Neuronal stem cell (in vitro differentiated cells): Measurements from ENCODE around the gene CACTIN.

Experiments used
- DNase-seq: peaks from one replicate; pipeline ENCODE4 v3.0.0-alpha.2; 2013; ENCODE audit warnings: low spot score
- H2AFZ ChIP-seq: one replicate; pipeline ENCODE4 v1.6.1; 2013; ENCODE audit warnings: mild to moderate bottlenecking, low read length, inconsistent platforms
- H2AK5ac ChIP-seq: 2 replicates; pipeline ENCODE4 v1.6.1; 2013; ENCODE audit warnings: low read depth, mild to moderate bottlenecking, inconsistent platforms, low read length, moderate library complexity, mixed read lengths
- H2BK120ac ChIP-seq: 2 replicates; pipeline ENCODE4 v1.6.1; 2013; ENCODE audit warnings: low read depth, mild to moderate bottlenecking, inconsistent platforms, low read length, moderate library complexity, mixed read lengths
- H2BK12ac ChIP-seq: one replicate; pipeline ENCODE4 v1.6.1; 2013; ENCODE audit warnings: low read length, inconsistent platforms
- H2BK15ac ChIP-seq: 2 replicates; pipeline ENCODE4 v1.6.1; 2013; ENCODE audit warnings: mild to moderate bottlenecking, low read length, inconsistent platforms, mixed read lengths
- H2BK5ac ChIP-seq: one replicate; pipeline ENCODE4 v1.6.1; 2013; ENCODE audit warnings: inconsistent platforms, mild to moderate bottlenecking, low read length, moderate library complexity
- H3K14ac ChIP-seq: one replicate; pipeline ENCODE4 v1.6.1; 2013; ENCODE audit warnings: low read length, inconsistent platforms
- H3K18ac ChIP-seq: 2 replicates; pipeline ENCODE4 v1.6.1; 2013; ENCODE audit warnings: low read length, inconsistent platforms
- H3K23ac ChIP-seq: 2 replicates; pipeline ENCODE4 v1.6.1; 2013; ENCODE audit warnings: low read depth, mild to moderate bottlenecking, mixed read lengths, low read length, inconsistent platforms; ENCODE audit not compliant: poor library complexity
- H3K27ac ChIP-seq: replicated peaks from 3 replicates; pipeline ENCODE4 v1.5.1; 2013; ENCODE audit warnings: low read length, inconsistent platforms
- H3K27me3 ChIP-seq, 3 experiments: 2 replicates each; pipeline ENCODE4 v1.6.1; 2013; ENCODE audit warnings: low read length in 3 of 3, mild to moderate bottlenecking in 2 of 3, inconsistent platforms in 1 of 3, low read depth in 1 of 3, mixed read lengths in 1 of 3, moderate library complexity in 1 of 3; ENCODE audit not compliant: control insufficient read depth in 3 of 3, insufficient read depth in 3 of 3
- H3K36me3 ChIP-seq, 2 donors: replicated peaks in 1 of 2; 2 replicates each; pipeline ENCODE4 v1.6.1; 2013; ENCODE audit warnings: low read length in 2 of 2; ENCODE audit not compliant: control insufficient read depth in 2 of 2, insufficient read depth in 2 of 2
- H3K4ac ChIP-seq: 2 replicates; pipeline ENCODE4 v1.6.1; 2013; ENCODE audit warnings: inconsistent platforms, mild to moderate bottlenecking, low read length, moderate library complexity
- H3K4me1 ChIP-seq, 2 donors: 1 replicate in 1 of 2; 2 replicates in 1 of 2; pipeline ENCODE4 v1.6.1; 2013; ENCODE audit warnings: low read length in 2 of 2, low read depth in 1 of 2; ENCODE audit not compliant: control insufficient read depth in 2 of 2, insufficient read depth in 1 of 2
- H3K4me2 ChIP-seq: one replicate; pipeline ENCODE4 v1.6.1; 2013; ENCODE audit warnings: mild to moderate bottlenecking, low read length, inconsistent platforms; ENCODE audit not compliant: insufficient read depth, poor library complexity, severe bottlenecking
- H3K4me3 ChIP-seq, 2 donors: 2 replicates each; pipeline ENCODE4 v1.5.1; 2013; ENCODE audit warnings: low read length in 2 of 2, mild to moderate bottlenecking in 2 of 2, inconsistent platforms in 1 of 2, moderate library complexity in 1 of 2
- H3K79me1 ChIP-seq: one replicate; pipeline ENCODE4 v1.6.1; 2013; ENCODE audit warnings: low read depth, mild to moderate bottlenecking, inconsistent platforms, low read length, moderate library complexity
- H3K9ac ChIP-seq: one replicate; pipeline ENCODE4 v1.6.1; 2013; ENCODE audit warnings: mild to moderate bottlenecking, low read depth, low read length, inconsistent platforms; ENCODE audit not compliant: poor library complexity
- H3K9me3 ChIP-seq, 2 donors: replicated peaks in 1 of 2; 2 replicates each; pipeline versions ENCODE3 to v1.6.1; 2013; ENCODE audit warnings: low read length in 2 of 2, mild to moderate bottlenecking in 2 of 2, inconsistent platforms in 1 of 2, low read depth in 1 of 2, mixed read lengths in 1 of 2, moderate library complexity in 1 of 2; ENCODE audit not compliant: control insufficient read depth in 2 of 2, insufficient read depth in 1 of 2
- H4K8ac ChIP-seq: one replicate; pipeline ENCODE4 v1.6.1; 2013; ENCODE audit warnings: low read depth, mild to moderate bottlenecking, inconsistent platforms, low read length, moderate library complexity
- H4K91ac ChIP-seq: one replicate; pipeline ENCODE4 v1.6.1; 2013; ENCODE audit warnings: low read length, low read depth, mild to moderate bottlenecking, inconsistent platforms; ENCODE audit not compliant: poor library complexity
- WGBS, 2 donors: extraction: QIAGEN DNeasy Blood & Tissue Kit; methylation state at CpG; one replicate each; pipeline ENCODE4 v1.1.7; 2013; ENCODE audit warnings: missing lambda C conversion rate in 2 of 2, mixed read lengths in 1 of 2; ENCODE audit not compliant: insufficient read length in 2 of 2, insufficient replicate concordance in 1 of 2; ENCODE audit errors: extremely low coverage in 2 of 2; 5-methylcytosine and 5-hydroxymethylcytosine counted together

CACTIN gene

DNA sequence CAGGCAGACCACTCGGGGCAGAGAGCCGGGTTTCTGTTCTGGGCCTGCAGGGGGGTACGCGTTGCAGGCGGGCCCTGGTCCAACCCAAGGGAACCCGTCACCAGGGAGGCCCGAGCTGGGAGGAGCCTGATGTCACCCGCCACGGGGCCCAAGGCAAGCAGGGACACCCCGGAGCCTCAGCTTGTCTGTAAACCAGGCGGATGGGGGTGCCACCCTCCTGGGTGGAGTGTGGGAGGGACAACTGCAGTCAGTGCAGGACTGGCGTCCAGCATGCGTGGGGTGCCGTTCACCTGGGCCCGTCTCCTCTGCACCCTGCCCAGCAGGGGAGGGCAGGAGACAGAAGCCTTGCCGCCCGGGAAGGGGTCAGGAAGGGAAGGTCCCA is 7.0 kb downstream of the CACTIN start:
- Histone ChIP-seq H3K27ac (no peak overlapping the region), H4K91ac (no peak overlapping the region), H3K79me1 (peaks cover 10% of the 10 kb centered on the region), H2AFZ (no peak overlapping the region), H3K4me3 (no peak overlapping the region), H2AK5ac (no peak overlapping the region), H3K9ac (peak overlapping the region; percentile 21), H2BK5ac (no peak overlapping the region), H2BK120ac (no peak overlapping the region), H2BK12ac (no peak overlapping the region), H4K8ac (no peak overlapping the region), H3K4me2 (no peak overlapping the region), H3K18ac (no peak overlapping the region), H3K14ac (no peak overlapping the region), H3K4ac (no peak overlapping the region), H3K4me1 (no peaks in the 10 kb centered on the region), H3K23ac (no peak overlapping the region), H3K9me3 (no peaks in the 10 kb centered on the region), H3K36me3 (peaks cover 6 to 51% of the 10 kb centered on the region in 2 donors), H3K27me3 (no peaks in the 10 kb centered on the region), H2BK15ac (no peak overlapping the region)
- WGBS, 2 donors: no CpG with 5 or more reads among the region's 17 CpGs
- DNase-seq: no peak

DNA sequence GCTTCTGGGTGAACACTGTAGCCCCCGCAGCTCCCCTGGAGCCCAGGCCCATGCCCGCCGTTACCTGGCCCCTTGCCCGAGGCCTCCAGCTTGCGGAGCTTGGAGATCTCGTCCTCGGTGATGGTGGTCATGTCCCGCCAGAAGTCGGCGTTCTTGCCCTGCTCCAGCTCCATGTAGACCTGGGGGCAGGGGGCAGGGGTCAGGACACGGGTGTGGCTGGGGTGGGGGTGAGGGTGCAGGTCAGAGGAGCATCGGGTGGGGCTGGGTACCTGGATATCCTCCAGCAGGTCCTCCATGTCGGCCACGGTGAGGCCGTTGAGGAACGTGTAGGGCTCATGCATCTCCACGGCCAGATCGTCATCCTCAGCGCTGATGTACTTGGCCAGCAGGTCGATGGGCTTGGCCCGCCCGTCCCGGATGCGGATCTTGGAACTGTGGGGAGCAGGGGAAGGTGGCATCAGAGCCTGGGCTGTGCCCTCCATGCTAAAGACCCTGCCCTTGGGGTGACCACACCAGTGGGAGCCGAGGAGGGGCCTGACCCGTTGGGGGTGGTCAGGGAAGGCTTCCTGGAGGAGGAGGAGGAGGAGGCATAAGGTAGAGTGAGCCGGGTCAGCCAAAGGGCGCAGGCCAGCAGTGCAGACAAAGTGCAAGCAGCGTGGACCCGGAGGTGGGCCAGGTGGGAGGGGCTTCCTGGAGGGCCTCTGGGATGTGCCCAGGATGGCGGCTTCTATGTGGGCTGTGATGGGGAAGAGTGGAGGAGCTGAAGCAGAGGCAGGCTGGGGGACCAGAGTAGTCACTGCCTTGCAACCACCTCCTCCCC is 7.6 kb downstream of the CACTIN start:
- Histone ChIP-seq H3K36me3 (peaks cover 6 to 51% of the 10 kb centered on the region in 2 donors), H2AK5ac (peak overlapping the region; percentile 32)

DNA sequence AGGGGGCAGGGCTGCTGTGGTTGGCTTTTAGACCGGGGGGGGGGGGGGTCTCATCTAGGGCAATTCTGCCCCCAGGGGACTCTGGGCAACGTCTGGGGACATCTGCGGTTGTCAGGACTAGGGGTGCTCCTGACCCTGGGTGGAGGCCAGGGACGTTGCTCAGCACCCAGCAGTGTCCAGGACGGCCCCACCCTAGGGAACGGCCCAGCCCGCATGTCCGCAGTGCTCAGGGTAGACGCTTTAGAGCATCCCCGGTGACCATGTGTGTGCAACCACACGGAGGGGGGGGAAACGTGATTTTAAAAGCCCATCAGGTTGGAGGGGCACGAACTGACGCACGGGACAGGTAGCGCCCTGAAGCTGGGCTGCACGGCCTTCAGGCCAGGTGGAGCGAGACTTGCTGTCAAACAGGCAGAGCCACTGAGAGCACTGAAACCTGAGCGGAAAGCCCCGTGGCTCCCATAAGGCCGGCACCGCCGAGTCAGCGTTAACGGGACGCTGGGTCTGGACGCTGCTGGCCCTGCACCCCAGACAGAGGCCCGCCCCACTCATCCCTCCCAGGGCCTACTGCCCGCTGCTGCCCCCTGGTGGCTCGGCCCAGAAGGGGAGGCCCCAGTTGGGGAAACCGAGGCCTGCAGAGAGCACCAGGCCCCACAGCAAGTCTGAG is 8.3 kb downstream of the CACTIN start:
- H3K4ac ChIP-seq: no peak overlapping the region
- H3K27ac ChIP-seq: no peak overlapping the region
- no peak overlapping the region for H3K4me3 ChIP-seq
- peak overlapping the region; percentile 80 for H3K23ac ChIP-seq
- H2AK5ac ChIP-seq: peak overlapping the region; percentile 28
- H3K36me3 ChIP-seq: peaks cover 6 to 47% of the 10 kb centered on the region in 2 donors
- H2AFZ ChIP-seq: no peak overlapping the region
- H3K9me3 ChIP-seq: no peaks in the 10 kb centered on the region
- no peaks in the 10 kb centered on the region for H3K27me3 ChIP-seq
- H2BK5ac ChIP-seq: no peak overlapping the region
- peak overlapping the region; percentile 56 for H3K14ac ChIP-seq
- H2BK12ac ChIP-seq: no peak overlapping the region
- no peak overlapping the region for H3K4me2 ChIP-seq
- H2BK15ac ChIP-seq: peak overlapping the region; percentile 26
- H4K91ac ChIP-seq: no peak overlapping the region
- no peak overlapping the region for H2BK120ac ChIP-seq
- DNase-seq: no peak
- no peak overlapping the region for H3K9ac ChIP-seq
- no peak overlapping the region for H4K8ac ChIP-seq
- H3K18ac ChIP-seq: peak overlapping the region; percentile 19
- no CpG with 5 or more reads among the region's 31 CpGs for WGBS, 2 donors
- H3K4me1 ChIP-seq: no peaks in the 10 kb centered on the region
- peaks cover 10% of the 10 kb centered on the region for H3K79me1 ChIP-seq

More for the DNA sequence above, 7.6 kb downstream of the CACTIN start:
- peak overlapping the region; percentile 26 for H2BK15ac ChIP-seq
- H3K14ac ChIP-seq: no peak overlapping the region
- no peak overlapping the region for H3K18ac ChIP-seq
- H3K79me1 ChIP-seq: peaks cover 10% of the 10 kb centered on the region
- H2BK5ac ChIP-seq: no peak overlapping the region
- peak overlapping the region; percentile 80 for H3K23ac ChIP-seq
- no peak overlapping the region for H2AFZ ChIP-seq
- WGBS, 2 donors: no CpG with 5 or more reads among the region's 31 CpGs
- H3K27ac ChIP-seq: no peak overlapping the region
- DNase-seq: no peak
- H4K8ac ChIP-seq: peak overlapping the region; percentile 82
- H3K9ac ChIP-seq: peak overlapping the region; percentile 21
- H2BK12ac ChIP-seq: peak overlapping the region; percentile 73
- no peak overlapping the region for H4K91ac ChIP-seq
- no peak overlapping the region for H3K4me2 ChIP-seq
- H3K4me1 ChIP-seq: no peaks in the 10 kb centered on the region
- peak overlapping the region in 1 of 2 donors; percentile 61 for H3K4me3 ChIP-seq
- no peaks in the 10 kb centered on the region for H3K27me3 ChIP-seq
- no peaks in the 10 kb centered on the region for H3K9me3 ChIP-seq
- H2BK120ac ChIP-seq: no peak overlapping the region
- no peak overlapping the region for H3K4ac ChIP-seq

DNA sequence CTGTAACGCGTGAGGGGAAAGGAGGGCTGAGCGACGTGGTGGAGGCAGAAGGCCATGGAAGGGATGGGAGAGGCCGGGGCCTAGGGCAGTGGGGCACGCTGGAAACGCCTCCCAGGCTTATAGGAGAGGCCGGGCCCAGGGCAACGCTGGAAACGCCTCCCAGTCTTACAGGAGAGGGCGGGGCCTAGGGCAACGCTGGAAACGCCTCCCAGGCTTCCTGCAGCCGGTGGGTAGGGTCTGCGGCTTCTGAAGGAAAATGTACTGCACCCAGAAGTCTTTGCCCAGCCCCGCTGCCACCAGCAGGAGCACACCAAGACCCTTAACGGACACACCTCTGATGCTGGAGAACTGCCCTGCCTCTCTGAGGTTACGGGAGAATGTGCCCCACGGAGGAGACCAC is 9.1 kb downstream of the CACTIN start:
- H3K4me2 ChIP-seq: no peak overlapping the region
- H4K91ac ChIP-seq: no peak overlapping the region
- H2AK5ac ChIP-seq: peak overlapping the region; percentile 70
- no peak overlapping the region for H4K8ac ChIP-seq
- no peak overlapping the region for H2BK12ac ChIP-seq
- H2BK5ac ChIP-seq: no peak overlapping the region
- peaks cover 6 to 45% of the 10 kb centered on the region in 2 donors for H3K36me3 ChIP-seq
- H2BK120ac ChIP-seq: no peak overlapping the region
- H2AFZ ChIP-seq: no peak overlapping the region
- no peak overlapping the region for H3K4me3 ChIP-seq
- no peaks in the 10 kb centered on the region for H3K4me1 ChIP-seq
- no peak overlapping the region for H3K9ac ChIP-seq
- H3K18ac ChIP-seq: no peak overlapping the region
- H3K9me3 ChIP-seq: no peaks in the 10 kb centered on the region
- DNase-seq: no peak
- peak overlapping the region; percentile 73 for H3K23ac ChIP-seq
- H3K79me1 ChIP-seq: peaks cover 10% of the 10 kb centered on the region
- no peak overlapping the region for H3K27ac ChIP-seq
- WGBS, 2 donors: no CpG with 5 or more reads among the region's 19 CpGs
- no peak overlapping the region for H3K14ac ChIP-seq
- H3K27me3 ChIP-seq: no peaks in the 10 kb centered on the region
- no peak overlapping the region for H3K4ac ChIP-seq
- H2BK15ac ChIP-seq: no peak overlapping the region
